GM19467 (cell line): ENCODE results near the gene SPAG8.

ENCODE experiments used
- ATAC-seq: cut with Tn5 transposase; IDR thresholded peaks from one replicate; pipeline ENCODE4 v1.9.1; 2021; ENCODE audit warnings: mild to moderate bottlenecking, moderate library complexity; ENCODE audit not compliant: unreplicated experiment

SPAG8 gene

GRCh38 chr9:35811381-35812024 lies 559 bp downstream of the SPAG8 start:
- ATAC-seq = no peak

- no peak for ATAC-seq
These were observed 1.9 kb downstream of the SPAG8 start for GRCh38 chr9:35810122-35810521.

- ATAC-seq = no peak
These were observed 3.6 kb downstream of the SPAG8 start for GRCh38 chr9:35808433-35808832.

- ATAC-seq = no peak
These were observed 6.0 kb downstream of the SPAG8 start for GRCh38 chr9:35806101-35806500.

GRCh38 chr9:35801328-35802128 lies 10.5 kb downstream of the SPAG8 start:
- ATAC-seq = no peak

GRCh38 chr9:35800530-35800929 lies 11.5 kb downstream of the SPAG8 start:
- no peak for ATAC-seq

- no peak for ATAC-seq
These were observed 13.2 kb downstream of the SPAG8 start for GRCh38 chr9:35798658-35799374.

- no peak for ATAC-seq
These were observed 14.6 kb downstream of the SPAG8 start for GRCh38 chr9:35797311-35798109.

- ATAC-seq = no peak
These were observed 16.4 kb downstream of the SPAG8 start for GRCh38 chr9:35795695-35796094.

- no peak for ATAC-seq
These were observed 18.6 kb downstream of the SPAG8 start for GRCh38 chr9:35793461-35793860.

GRCh38 chr9:35792826-35793225 lies 19.2 kb downstream of the SPAG8 start:
- no peak for ATAC-seq

GRCh38 chr9:35792024-35792813 lies 19.8 kb downstream of the SPAG8 start:
- ATAC-seq = no peak

GRCh38 chr9:35791297-35791921 lies 20.7 kb downstream of the SPAG8 start, which contains the start of gene NPR2:
Gene NPR2 (plus strand): TSS chr9:35791591. CDS start chr9:35792409, 818 bp downstream.
- ATAC-seq = no peak

- no peak for ATAC-seq
These were observed 21.4 kb downstream of the SPAG8 start for GRCh38 chr9:35790385-35791296.

- ATAC-seq = no peak
These were observed 22.1 kb downstream of the SPAG8 start for GRCh38 chr9:35790025-35790384.

GRCh38 chr9:35789541-35789940 lies 22.5 kb downstream of the SPAG8 start:
- no peak for ATAC-seq

GRCh38 chr9:35783418-35783817 lies 28.6 kb downstream of the SPAG8 start:
- ATAC-seq = no peak

GRCh38 chr9:35781066-35781465 lies 31.0 kb downstream of the SPAG8 start:
- no peak for ATAC-seq

- ATAC-seq = no peak
These were observed 33.6 kb downstream of the SPAG8 start for GRCh38 chr9:35778496-35778895.
